Erythroblast (primary cell): Measurements from ENCODE around the gene B9D1.

Experiments used
- DNase-seq, 2 experiments: peaks; one replicate each; lab custom pipeline; 2025; lab: John Stamatoyannopoulos, UW
- GATA1 ChIP-seq: IDR thresholded peaks from 2 replicates; pipeline ENCODE4 v1.6.1; 2011; ENCODE audit warnings: low read depth, mild to moderate bottlenecking, control low read depth, low read length, moderate library complexity
- POLR2A ChIP-seq: IDR thresholded peaks from 2 replicates; pipeline ENCODE4 v1.6.1; 2011; ENCODE audit warnings: mild to moderate bottlenecking, low read length

B9D1 gene, protein sequence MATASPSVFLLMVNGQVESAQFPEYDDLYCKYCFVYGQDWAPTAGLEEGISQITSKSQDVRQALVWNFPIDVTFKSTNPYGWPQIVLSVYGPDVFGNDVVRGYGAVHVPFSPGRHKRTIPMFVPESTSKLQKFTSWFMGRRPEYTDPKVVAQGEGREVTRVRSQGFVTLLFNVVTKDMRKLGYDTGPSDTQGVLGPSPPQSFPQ

DNA sequence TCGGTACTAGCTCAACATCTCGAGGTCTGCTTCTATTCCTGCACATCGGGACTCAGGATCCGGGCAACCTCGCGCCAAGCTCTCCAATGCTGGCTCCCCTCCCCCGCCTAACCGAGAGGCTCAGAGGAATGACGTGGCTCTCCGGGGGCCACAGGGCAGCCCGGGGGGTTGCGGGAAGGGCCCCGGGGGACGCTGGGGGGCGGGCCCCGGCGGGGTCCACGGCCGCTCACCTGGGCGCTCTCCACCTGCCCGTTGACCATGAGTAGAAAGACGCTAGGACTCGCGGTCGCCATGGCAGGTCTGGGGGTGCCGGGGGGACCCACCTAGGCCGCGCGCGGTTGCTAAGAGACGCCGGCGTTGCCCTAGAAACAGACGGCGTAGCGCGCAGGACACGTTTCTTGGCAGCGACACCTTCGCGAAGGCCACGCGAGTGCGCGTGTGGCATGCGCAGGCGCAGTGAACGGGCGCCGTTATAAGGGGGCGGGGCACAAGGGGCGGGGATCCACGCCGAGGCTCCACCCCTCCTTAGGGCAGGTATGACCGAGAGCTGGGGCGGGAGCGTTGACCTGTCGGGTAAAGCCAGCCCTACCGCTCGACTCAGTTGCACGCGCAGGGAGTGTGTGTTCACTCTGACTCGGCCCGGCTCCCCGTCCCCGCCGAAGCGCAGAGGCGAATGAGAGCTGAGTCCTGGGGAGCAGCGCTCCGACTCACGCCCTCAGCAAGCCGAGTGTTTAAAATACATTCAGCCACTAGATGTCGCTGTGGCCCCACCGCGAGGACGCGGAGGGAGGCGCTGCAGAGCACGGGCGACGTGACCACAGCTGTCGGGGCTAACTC, at the start of gene B9D1:
B9D1 (minus strand) TSS at position 447 of the 837 bp plus-strand sequence; CDS start at position 293, 154 bp downstream.
- TF ChIP-seq POLR2A (no peak), GATA1 (no peak)
- peak; percentile 95 to 98 for DNase-seq

- no peak for DNase-seq
Observed at GRCh38 chr17:19411631-19412030, 49.1 kb upstream of the B9D1 start.

DNA sequence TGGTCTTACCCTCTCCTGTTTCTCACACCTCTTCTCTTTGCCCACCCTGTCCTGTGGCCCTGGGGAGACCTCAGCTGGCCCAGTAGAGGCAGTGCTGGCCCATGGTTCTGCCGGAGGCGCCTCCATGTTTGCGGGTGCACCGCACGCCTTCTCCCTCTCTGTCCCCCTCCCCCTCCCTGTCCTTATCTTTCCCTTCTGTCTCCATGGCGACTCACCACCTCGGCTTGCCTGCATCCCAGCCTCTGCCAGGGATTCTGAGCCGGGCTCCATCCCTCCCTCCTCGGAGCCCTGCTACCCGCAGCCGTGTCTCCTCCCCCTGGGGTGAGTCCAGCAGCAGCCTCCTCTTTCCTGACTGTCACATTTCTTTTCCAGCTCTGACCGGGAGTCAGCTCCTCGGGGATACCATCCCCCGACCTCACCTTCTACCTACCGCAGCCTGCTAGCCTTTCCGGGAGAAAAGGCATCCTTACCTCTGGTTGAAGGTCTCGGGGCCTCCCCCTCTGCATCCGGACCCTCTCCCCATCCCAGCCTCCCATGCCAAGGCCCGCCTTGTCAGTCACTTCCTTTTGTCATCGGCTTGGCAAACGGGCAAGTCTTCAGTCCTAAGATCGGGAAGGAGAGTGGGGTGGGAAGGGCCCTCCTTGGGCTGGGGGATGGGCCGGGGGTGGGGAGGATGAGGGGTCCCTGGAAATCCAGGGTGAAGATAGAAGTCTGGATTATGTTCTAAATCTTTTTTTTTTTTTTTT, 48.5 kb upstream of the B9D1 start, which contains the start of gene RNF112:
RNF112 (plus strand) TSS at position 358 of the 746 bp plus-strand sequence; CDS start at position 535, 177 bp downstream.
- no peak for DNase-seq
- TF ChIP-seq POLR2A (no peak), GATA1 (no peak)

More at GRCh38 chr17:19411631-19412030, 49.1 kb upstream of the B9D1 start:
- no peak for TF ChIP-seq GATA1
- TF ChIP-seq POLR2A: no peak

- TF ChIP-seq GATA1 (no peak), POLR2A (no peak)
- DNase-seq: no peak
Observed at GRCh38 chr17:19410091-19410490, 47.6 kb upstream of the B9D1 start.

GRCh38 chr17:19409509-19409908, 47.0 kb upstream of the B9D1 start:
- TF ChIP-seq POLR2A: no peak
- TF ChIP-seq GATA1: no peak
- no peak for DNase-seq

DNA sequence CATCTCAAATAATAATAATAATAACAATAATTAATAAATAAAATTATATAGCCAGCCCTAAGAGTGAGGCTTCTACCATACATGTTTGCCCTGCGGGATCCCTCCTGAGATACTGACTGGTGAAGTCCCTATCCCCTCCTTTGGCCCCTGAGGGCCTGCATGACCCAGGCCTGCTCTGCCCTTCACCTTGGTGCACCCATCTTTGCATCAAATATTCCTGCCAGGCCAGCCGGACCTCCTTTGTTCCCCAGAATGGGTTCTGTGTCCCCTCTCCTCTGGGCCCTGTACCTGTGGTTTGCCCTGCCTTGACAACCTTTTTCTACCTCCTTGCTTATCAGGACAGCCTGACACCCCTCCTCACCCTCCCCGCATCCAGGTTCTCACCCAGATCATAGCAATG, 46.5 kb upstream of the B9D1 start:
- TF ChIP-seq POLR2A (no peak), GATA1 (no peak)
- no peak for DNase-seq

GRCh38 chr17:19408346-19408710, 45.8 kb upstream of the B9D1 start:
- no peak for TF ChIP-seq POLR2A
- DNase-seq: no peak

DNA sequence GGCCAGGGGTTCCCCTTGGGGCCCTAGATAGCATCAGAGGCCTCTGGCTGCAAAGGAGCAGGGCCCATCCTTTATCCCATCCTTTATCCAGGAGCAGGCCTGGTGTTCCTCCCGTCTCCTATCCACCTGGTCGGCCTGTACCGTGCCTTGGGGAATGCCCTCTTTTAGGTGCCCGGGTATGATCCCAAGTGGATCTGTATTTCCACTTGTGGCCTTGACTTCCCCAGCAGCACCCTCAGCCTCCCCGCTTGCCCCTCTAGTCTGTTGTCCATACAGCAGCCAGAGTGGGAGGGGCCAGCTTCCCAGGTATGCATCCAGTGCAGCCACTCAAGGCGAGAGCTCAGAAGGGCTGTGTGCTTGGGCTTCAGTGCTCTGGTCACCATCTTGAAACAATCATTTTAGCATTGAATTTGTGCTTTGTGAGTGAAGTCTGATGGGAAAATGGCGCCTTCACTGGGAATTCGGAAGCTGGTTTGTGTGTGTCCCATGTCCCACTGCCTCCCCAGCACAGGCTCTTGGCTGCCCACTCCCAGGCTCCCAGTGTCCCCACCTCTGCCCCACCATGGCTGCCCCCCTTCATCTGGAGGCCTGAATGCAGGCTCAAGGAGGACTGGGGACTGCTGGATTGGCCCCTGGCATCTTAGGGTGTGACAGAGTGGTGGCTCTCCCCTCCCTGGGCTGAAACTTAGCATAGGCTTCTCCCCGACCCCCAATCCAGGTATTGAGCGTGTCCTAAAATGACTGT, 45.2 kb upstream of the B9D1 start:
- no peak for TF ChIP-seq GATA1
- no peak for TF ChIP-seq POLR2A
- DNase-seq: no peak

DNA sequence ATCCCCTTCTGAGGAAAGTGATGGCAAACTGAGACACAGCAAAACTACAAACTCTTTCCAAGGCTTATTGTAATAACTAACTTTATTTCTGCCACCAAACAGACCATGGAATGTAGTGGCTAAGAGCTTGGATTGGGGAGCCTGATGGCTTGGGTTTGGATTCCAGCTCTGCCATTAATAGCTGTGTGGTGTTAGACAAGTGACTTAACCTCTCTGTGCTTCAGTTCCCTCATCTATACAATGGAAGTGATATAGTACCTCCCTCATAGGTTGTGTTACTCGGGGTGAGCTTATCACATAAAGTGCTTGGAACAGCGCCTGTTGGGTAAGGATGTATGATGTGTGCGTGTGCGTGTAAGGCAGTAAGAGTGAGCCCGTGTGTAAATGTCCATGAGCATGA, 42.6 kb upstream of the B9D1 start:
- DNase-seq: no peak
- TF ChIP-seq POLR2A: no peak
- TF ChIP-seq GATA1: no peak

DNA sequence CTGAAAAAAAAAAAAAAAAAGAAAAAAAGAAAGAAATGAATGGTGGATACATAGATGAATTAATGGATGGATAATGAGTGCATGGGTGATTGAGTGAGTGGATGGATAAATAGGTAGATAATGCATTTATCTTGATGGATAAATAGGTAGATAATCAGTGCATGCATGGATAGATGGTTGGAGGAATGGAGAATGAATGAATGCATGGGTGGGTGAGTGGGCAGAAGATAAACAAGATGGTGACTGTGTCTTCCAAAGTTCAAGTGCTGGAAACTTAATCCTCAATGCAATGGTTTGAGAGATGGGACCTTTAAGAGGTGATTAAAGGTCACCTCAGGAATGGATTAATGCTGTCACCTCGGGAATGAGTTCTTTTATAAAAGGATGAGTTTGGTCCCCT, 41.7 kb upstream of the B9D1 start:
- TF ChIP-seq GATA1 (no peak), POLR2A (no peak)
- DNase-seq: no peak

- DNase-seq: no peak
- TF ChIP-seq POLR2A (no peak), GATA1 (no peak)
Observed at GRCh38 chr17:19403021-19403420, 40.5 kb upstream of the B9D1 start.

- no peak for DNase-seq
- no peak for TF ChIP-seq POLR2A
- no peak for TF ChIP-seq GATA1
Observed at GRCh38 chr17:19402171-19402570, 39.6 kb upstream of the B9D1 start.
